Gastroesophageal sphincter (tissue), 3 donors: ENCODE measurements around the gene SMARCA2.

ENCODE experiments used
- CTCF ChIP-seq, 4 experiments: fragments of 200-600 bp in 2 of 4; fragments of 450-650 bp in 2 of 4; sonication (generic) in 1 of 4; IDR thresholded peaks; one replicate each; pipeline ENCODE4 v1.5.1; 2017 to 2019; ENCODE audit warnings: antibody characterized with exemption in 4 of 4, mild to moderate bottlenecking in 2 of 4, moderate library complexity in 2 of 4
- POLR2A ChIP-seq, 2 donors: fragments of 450-650 bp; IDR thresholded peaks; one replicate each; pipeline ENCODE4 v1.6.1; 2017; ENCODE audit warnings: antibody characterized with exemption in 2 of 2, mild to moderate bottlenecking in 2 of 2, moderate library complexity in 1 of 2

- TF ChIP-seq POLR2A (IDR thresholded peaks at IDR 0.05) (no peak), CTCF (IDR thresholded peaks at IDR 0.05) (no peak)
Observed at GRCh38 chr9:1994180-1994579, 21.0 kb upstream of the SMARCA2 start.
